ENCODE data around the gene LCP1. TPM values are rescaled to one million over a fixed set of nuclear protein-coding genes. Genes with fewer than 3 reads are reported as not detected.

LCP1 gene
- total RNA-seq, 4 donors from 2014 or later, result 17.3 to 34.8 (median 24.7) TPM

- Histone ChIP-seq H3K9me3 (no peaks in the 10 kb centered on the region), H3K27ac (no peak overlapping the region), H3K4me3 (no peak overlapping the region), H3K36me3 (no peaks in the 10 kb centered on the region), H3K27me3 (no peaks in the 10 kb centered on the region), H3K4me1 (no peaks in the 10 kb centered on the region)
- TF ChIP-seq, protein P1, sequence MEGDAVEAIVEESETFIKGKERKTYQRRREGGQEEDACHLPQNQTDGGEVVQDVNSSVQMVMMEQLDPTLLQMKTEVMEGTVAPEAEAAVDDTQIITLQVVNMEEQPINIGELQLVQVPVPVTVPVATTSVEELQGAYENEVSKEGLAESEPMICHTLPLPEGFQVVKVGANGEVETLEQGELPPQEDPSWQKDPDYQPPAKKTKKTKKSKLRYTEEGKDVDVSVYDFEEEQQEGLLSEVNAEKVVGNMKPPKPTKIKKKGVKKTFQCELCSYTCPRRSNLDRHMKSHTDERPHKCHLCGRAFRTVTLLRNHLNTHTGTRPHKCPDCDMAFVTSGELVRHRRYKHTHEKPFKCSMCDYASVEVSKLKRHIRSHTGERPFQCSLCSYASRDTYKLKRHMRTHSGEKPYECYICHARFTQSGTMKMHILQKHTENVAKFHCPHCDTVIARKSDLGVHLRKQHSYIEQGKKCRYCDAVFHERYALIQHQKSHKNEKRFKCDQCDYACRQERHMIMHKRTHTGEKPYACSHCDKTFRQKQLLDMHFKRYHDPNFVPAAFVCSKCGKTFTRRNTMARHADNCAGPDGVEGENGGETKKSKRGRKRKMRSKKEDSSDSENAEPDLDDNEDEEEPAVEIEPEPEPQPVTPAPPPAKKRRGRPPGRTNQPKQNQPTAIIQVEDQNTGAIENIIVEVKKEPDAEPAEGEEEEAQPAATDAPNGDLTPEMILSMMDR (IDR thresholded peaks at IDR 0.05), result no peak
- TF ChIP-seq POLR2A (IDR thresholded peaks at IDR 0.05), result no peak
- intact Hi-C loops (cut with DNase I; ENCODE audit: low total_unique reads), result no loop called here
- DNase-seq, result no peak
These were observed 32.5 kb downstream of the LCP1 start for GRCh38 chr13:46149272-46150133.

- H3K4me1 ChIP-seq, result no peaks in the 10 kb centered on the region
- no peak overlapping the region for H3K4me3 ChIP-seq
- no peak overlapping the region for H3K27ac ChIP-seq
- DNase-seq, result no peak
- no peaks in the 10 kb centered on the region for H3K9me3 ChIP-seq
- H3K36me3 ChIP-seq, result no peaks in the 10 kb centered on the region
- no peak for TF ChIP-seq POLR2A (IDR thresholded peaks at IDR 0.05)
- TF ChIP-seq, protein P1 (IDR thresholded peaks at IDR 0.05), result no peak
- H3K27me3 ChIP-seq, result no peaks in the 10 kb centered on the region
- intact Hi-C loops (cut with DNase I; ENCODE audit: low total_unique reads), result no loop called here
These were observed 35.1 kb downstream of the LCP1 start for GRCh38 chr13:46146898-46147297.

DNA sequence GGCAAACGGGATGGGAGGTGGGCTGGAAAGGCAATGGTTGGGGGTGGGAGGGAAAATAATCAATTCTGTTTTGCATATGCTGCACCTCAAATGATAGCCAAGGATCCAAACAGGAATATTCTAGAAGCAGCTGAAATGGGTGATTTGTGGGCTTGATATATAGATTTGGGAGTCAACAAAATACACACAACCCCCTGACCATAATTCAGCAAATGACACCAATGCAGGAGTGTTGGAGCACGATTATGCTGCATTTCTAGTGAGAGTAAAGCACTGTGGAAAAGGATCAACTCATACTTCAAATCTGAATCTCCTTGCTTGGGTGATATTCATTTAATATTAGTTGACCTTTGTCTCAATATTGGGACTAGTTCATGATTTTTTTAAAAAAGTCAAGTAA, 36.0 kb downstream of the LCP1 start:
- no peaks in the 10 kb centered on the region for H3K27me3 ChIP-seq
- TF ChIP-seq POLR2A (IDR thresholded peaks at IDR 0.05), result no peak
- TF ChIP-seq, protein P1 (IDR thresholded peaks at IDR 0.05), result no peak
- intact Hi-C loops (cut with DNase I; ENCODE audit: low total_unique reads), result no loop called here
- H3K27ac ChIP-seq, result no peak overlapping the region
- H3K4me1 ChIP-seq, result no peaks in the 10 kb centered on the region
- DNase-seq, result no peak
- no peaks in the 10 kb centered on the region for H3K9me3 ChIP-seq
- no peaks in the 10 kb centered on the region for H3K36me3 ChIP-seq
- no peak overlapping the region for H3K4me3 ChIP-seq

- Histone ChIP-seq H3K36me3 (no peaks in the 10 kb centered on the region), H3K27ac (no peak overlapping the region), H3K4me3 (no peak overlapping the region), H3K4me1 (no peaks in the 10 kb centered on the region), H3K27me3 (no peaks in the 10 kb centered on the region), H3K9me3 (no peaks in the 10 kb centered on the region)
- DNase-seq, result no peak
- intact Hi-C loops (cut with DNase I; ENCODE audit: low total_unique reads), result no loop called here
- no peak for TF ChIP-seq POLR2A (IDR thresholded peaks at IDR 0.05)
- TF ChIP-seq, protein P1 (IDR thresholded peaks at IDR 0.05), result no peak
These were observed 36.8 kb downstream of the LCP1 start for GRCh38 chr13:46145135-46145534.

- TF ChIP-seq POLR2A (IDR thresholded peaks at IDR 0.05), result no peak
- TF ChIP-seq, protein P1 (IDR thresholded peaks at IDR 0.05), result no peak
- intact Hi-C loops (cut with DNase I; ENCODE audit: low total_unique reads), result no loop called here
- no peaks in the 10 kb centered on the region for H3K9me3 ChIP-seq
- H3K27ac ChIP-seq, result no peak overlapping the region
- no peaks in the 10 kb centered on the region for H3K4me1 ChIP-seq
- H3K27me3 ChIP-seq, result no peaks in the 10 kb centered on the region
- no peak for DNase-seq
- no peak overlapping the region for H3K4me3 ChIP-seq
- no peaks in the 10 kb centered on the region for H3K36me3 ChIP-seq
These were observed 38.7 kb downstream of the LCP1 start for GRCh38 chr13:46143184-46143701.

Measured in uterus (tissue), 4 donors.